SU-DHL-6 (cell line): ENCODE results near the gene GSDME.

ENCODE experiments used
- H2AFZ ChIP-seq: fragments of 200-600 bp; sonication (generic); 2 replicates; pipeline ENCODE4 v1.6.1; 2014; ENCODE audit warnings: low read depth, mild to moderate bottlenecking, moderate library complexity, mixed read lengths, antibody characterized with exemption, low read length; ENCODE audit not compliant: severe bottlenecking
- H3F3A ChIP-seq: fragments of 200-600 bp; shearing (Covaris generic); 2 replicates; pipeline ENCODE4 v1.6.0; 2016; ENCODE audit warnings: antibody characterized with exemption, mild to moderate bottlenecking; ENCODE audit not compliant: insufficient read depth
- H3K27ac ChIP-seq: fragments of 200-600 bp; sonication (generic); 2 replicates; pipeline ENCODE4 v1.5.1; 2016; ENCODE audit warnings: low read depth, mild to moderate bottlenecking, low read length, moderate library complexity, mixed read lengths
- H3K27me3 ChIP-seq: fragments of 200-600 bp; sonication (generic), shearing (Covaris generic); 2 replicates; pipeline ENCODE4 v1.6.0; 2014; ENCODE audit warnings: mild to moderate bottlenecking, low read length
- H3K36me3 ChIP-seq: fragments of 200-600 bp; sonication (generic); 2 replicates; pipeline ENCODE4 v1.6.1; 2014; ENCODE audit warnings: mild to moderate bottlenecking, low read length, mixed read lengths
- H3K4me2 ChIP-seq: fragments of 300-600, 200-600 bp; shearing (Covaris generic), sonication (generic); 2 replicates; pipeline ENCODE4 v1.6.0; 2014; ENCODE audit warnings: low read length, low read depth, mild to moderate bottlenecking; ENCODE audit not compliant: poor library complexity, severe bottlenecking
- H3K4me3 ChIP-seq: fragments of 200-600 bp; sonication (generic); 2 replicates; pipeline ENCODE4 v1.5.1; 2014; ENCODE audit warnings: antibody characterized with exemption, low read length, mild to moderate bottlenecking, mixed read lengths; ENCODE audit not compliant: insufficient read depth, poor library complexity, severe bottlenecking
- H3K79me2 ChIP-seq: fragments of 200-600 bp; sonication (generic); 2 replicates; pipeline ENCODE4 v1.6.1; 2014; ENCODE audit warnings: mild to moderate bottlenecking, low read length, moderate library complexity; ENCODE audit not compliant: insufficient read depth
- H3K9ac ChIP-seq: fragments of 200-600 bp; sonication (generic); 2 replicates; pipeline ENCODE4 v1.7.0; 2014; ENCODE audit warnings: mild to moderate bottlenecking, low read length
- H3K9me2 ChIP-seq: fragments of 200-600 bp; sonication (generic); replicated peaks from 2 replicates; pipeline ENCODE4 v1.6.1; 2014; ENCODE audit warnings: low read length; ENCODE audit not compliant: insufficient read depth
- H3K9me3 ChIP-seq: fragments of 200-600 bp; sonication (generic); 2 replicates; pipeline ENCODE4 v1.6.1; 2014; ENCODE audit warnings: low read length, mixed read lengths; ENCODE audit not compliant: insufficient read depth
- H4K20me1 ChIP-seq: fragments of 200-600 bp; sonication (generic); 2 replicates; pipeline ENCODE4 v1.6.1; 2014; ENCODE audit warnings: low read depth, mild to moderate bottlenecking, antibody characterized with exemption, low read length, moderate library complexity, mixed read lengths
- EZH2phosphoT487 ChIP-seq: fragments of 200-600 bp; sonication (generic), shearing (Covaris generic); conservative IDR thresholded peaks from 2 replicates; pipeline ENCODE4 v1.6.1; 2018; ENCODE audit warnings: mild to moderate bottlenecking, antibody characterized with exemption, low read length, moderate library complexity, mixed read lengths
- TF ChIP-seq, protein P1 (sequence below): fragments of 200-600 bp; sonication (generic); IDR thresholded peaks from one replicate; pipeline ENCODE4 v1.5.1; 2017; ENCODE audit warnings: antibody characterized with exemption, mild to moderate bottlenecking, low read length, moderate library complexity; ENCODE audit not compliant: insufficient read depth, poor library complexity, severe bottlenecking

GSDME gene

DNA sequence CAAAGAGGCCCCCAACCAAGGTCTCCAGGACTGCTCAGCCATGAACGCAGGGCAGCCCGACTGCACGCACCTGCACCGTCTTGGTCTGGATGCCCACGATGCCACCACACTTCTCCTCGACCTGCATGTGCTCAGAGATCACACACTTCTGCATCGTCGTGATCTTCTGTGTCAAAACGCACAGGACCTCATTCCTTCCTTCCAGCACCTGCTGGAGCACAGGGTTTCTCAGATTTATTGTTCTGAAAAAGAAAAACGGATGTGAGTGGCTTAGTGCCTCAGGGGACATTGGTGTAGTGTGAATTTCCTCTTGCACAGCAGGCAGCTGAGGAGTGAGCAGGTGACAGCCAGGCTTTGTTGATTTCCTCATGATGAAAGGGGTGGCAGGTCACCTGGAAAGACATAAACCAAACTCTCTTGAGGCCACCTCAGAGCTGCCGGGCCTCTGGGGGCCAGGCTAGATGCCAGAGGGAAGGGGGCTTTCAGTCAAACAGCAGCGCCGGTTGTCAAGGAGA, 38.2 kb downstream of the GSDME start:
- H3K4me3 ChIP-seq, result no peak overlapping the region
- no peaks in the 10 kb centered on the region for H3K27me3 ChIP-seq
- peak overlapping the region; percentile 25; the same call in 1 of the 2 replicates for H3K9ac ChIP-seq
- H3K9me3 ChIP-seq, result no peaks in the 10 kb centered on the region
- no peaks in the 10 kb centered on the region for H3K79me2 ChIP-seq
- peak overlapping the region; percentile 35 for H3K4me2 ChIP-seq
- peak overlapping the region; percentile 82 for H3K27ac ChIP-seq
- H2AFZ ChIP-seq, result no peak overlapping the region
- TF ChIP-seq EZH2phosphoT487, result no peak
- TF ChIP-seq, protein P1, sequence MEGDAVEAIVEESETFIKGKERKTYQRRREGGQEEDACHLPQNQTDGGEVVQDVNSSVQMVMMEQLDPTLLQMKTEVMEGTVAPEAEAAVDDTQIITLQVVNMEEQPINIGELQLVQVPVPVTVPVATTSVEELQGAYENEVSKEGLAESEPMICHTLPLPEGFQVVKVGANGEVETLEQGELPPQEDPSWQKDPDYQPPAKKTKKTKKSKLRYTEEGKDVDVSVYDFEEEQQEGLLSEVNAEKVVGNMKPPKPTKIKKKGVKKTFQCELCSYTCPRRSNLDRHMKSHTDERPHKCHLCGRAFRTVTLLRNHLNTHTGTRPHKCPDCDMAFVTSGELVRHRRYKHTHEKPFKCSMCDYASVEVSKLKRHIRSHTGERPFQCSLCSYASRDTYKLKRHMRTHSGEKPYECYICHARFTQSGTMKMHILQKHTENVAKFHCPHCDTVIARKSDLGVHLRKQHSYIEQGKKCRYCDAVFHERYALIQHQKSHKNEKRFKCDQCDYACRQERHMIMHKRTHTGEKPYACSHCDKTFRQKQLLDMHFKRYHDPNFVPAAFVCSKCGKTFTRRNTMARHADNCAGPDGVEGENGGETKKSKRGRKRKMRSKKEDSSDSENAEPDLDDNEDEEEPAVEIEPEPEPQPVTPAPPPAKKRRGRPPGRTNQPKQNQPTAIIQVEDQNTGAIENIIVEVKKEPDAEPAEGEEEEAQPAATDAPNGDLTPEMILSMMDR, result no peak
- H3K36me3 ChIP-seq, result no peaks in the 10 kb centered on the region
- H3F3A ChIP-seq, result peaks cover 25% of the 10 kb centered on the region
- H3K9me2 ChIP-seq, result no peaks in the 10 kb centered on the region
- H4K20me1 ChIP-seq, result no peaks in the 10 kb centered on the region

DNA sequence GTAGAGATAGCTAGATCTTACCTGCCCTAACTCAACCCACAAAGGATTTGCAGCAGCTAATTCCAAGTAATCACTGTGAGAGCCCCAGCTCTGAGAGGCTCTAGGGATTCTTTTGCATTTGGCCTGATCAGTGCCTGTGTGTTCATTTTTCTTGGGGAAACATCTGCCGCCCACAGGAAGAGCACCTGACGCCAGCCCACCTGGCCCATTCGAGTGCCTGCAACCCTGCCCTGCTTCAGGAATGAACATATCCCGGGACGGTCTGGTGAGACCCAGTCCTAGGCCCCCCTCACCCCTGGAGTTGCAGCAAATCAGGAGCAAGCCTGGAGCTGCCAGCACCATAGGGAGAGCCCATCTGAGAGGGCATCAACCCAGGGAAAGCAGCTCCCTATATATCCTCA, 38.8 kb downstream of the GSDME start:
- H3K27ac ChIP-seq, result peak overlapping the region; percentile 82
- H3F3A ChIP-seq, result peaks cover 25% of the 10 kb centered on the region
- H3K9me2 ChIP-seq, result no peaks in the 10 kb centered on the region
- peak overlapping the region; percentile 25; the same call in 1 of the 2 replicates for H3K9ac ChIP-seq
- H2AFZ ChIP-seq, result no peak overlapping the region
- H3K9me3 ChIP-seq, result no peaks in the 10 kb centered on the region
- peak overlapping the region; percentile 35 for H3K4me2 ChIP-seq
- H4K20me1 ChIP-seq, result no peaks in the 10 kb centered on the region
- H3K36me3 ChIP-seq, result no peaks in the 10 kb centered on the region
- no peaks in the 10 kb centered on the region for H3K27me3 ChIP-seq
- H3K79me2 ChIP-seq, result no peaks in the 10 kb centered on the region
- TF ChIP-seq EZH2phosphoT487, result no peak
- TF ChIP-seq, protein P1, result no peak
- H3K4me3 ChIP-seq, result no peak overlapping the region

DNA sequence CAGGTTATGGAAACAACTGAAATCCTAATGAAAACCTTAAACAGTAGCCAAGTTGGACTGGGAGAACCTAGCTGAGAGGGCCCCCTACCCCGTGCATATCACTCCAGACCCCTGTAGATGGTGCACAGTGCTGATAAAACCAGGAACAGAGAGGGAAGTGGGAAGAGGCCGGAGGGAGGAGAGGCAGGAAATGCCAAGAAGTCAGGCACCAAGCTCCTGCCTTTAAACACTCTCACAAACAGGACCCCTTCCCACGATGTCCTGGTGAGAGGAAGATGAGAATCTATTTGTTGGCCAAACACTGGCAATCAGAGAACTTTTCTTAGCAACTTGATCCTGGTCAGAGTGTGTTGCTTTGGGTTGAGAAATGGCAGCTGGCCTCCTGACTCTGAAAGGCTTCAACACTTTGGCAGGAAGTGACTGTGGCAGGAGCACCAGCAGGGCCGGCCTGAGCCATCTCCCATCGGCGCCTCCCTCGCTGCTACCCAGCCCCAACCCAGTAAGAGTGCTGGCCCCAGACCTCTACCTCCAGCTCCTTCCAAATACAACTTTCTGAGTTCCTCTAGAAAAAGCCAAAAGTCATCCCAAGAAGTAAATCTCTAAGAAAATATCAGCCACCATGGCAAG, 39.5 kb downstream of the GSDME start:
- H4K20me1 ChIP-seq, result no peaks in the 10 kb centered on the region
- H3K27me3 ChIP-seq, result no peaks in the 10 kb centered on the region
- no peaks in the 10 kb centered on the region for H3K9me3 ChIP-seq
- H3K9ac ChIP-seq, result peak overlapping the region; percentile 25; the same call in 1 of the 2 replicates
- peaks cover 25% of the 10 kb centered on the region for H3F3A ChIP-seq
- H3K4me3 ChIP-seq, result no peak overlapping the region
- no peaks in the 10 kb centered on the region for H3K79me2 ChIP-seq
- no peaks in the 10 kb centered on the region for H3K36me3 ChIP-seq
- no peak overlapping the region for H2AFZ ChIP-seq
- TF ChIP-seq, protein P1, result no peak
- no peak for TF ChIP-seq EZH2phosphoT487
- H3K9me2 ChIP-seq, result no peaks in the 10 kb centered on the region
- H3K27ac ChIP-seq, result peak overlapping the region; percentile 82
- peak overlapping the region; percentile 35 for H3K4me2 ChIP-seq
